Middle frontal gyrus (tissue), 1 donor: ENCODE data around the gene SRGAP3.

Experiments
- DNase-seq: peaks from one replicate; pipeline ENCODE4 v3.0.0-alpha.2; 2015; ENCODE audit warnings: low spot score; ENCODE audit errors: extremely low spot score

Gene SRGAP3

DNA sequence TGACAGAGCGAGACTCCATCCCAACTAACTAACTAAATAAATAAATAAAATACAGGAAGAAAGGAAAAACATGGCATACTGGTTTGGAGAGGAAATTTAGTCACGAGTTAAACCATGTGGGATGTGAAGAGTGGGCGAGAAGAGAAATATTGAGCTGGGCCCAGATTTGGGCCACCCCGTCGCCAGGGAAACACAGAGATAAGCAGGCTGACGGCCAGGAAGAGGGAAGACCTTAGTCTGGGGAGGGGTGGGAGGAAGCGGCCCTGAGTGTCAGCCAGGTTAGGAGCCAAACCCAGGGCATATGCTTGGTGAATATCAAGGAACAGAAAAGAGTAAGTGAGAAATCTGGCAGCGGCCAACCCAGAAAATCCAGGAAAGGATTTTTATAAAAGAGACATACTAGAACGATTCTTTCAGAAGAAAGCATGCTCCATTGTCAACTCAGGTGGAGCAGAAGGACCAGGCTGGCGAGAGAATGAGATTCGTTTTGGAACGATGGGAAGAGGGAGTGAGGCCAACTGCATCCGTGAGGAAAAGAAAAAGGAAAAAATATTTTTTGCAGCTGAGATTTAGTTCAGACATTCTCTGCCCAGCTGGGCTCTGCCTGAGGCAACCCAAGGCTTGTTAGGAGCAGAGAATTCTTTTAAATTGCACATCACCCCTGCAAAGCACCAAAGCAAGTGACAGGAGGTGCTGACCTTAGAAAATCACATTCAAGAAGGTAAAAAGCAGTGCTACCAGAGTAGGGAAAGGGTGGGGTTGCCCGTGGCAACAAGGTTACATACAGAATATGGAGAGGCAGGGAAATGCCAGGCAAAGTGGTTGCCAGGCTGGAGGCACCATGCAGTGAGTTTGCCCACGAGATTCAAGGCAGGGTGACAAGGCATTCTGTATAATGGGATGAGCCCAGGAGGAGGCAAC lies 226.9 kb downstream of the SRGAP3 start:
- DNase-seq = peak; percentile 24

DNA sequence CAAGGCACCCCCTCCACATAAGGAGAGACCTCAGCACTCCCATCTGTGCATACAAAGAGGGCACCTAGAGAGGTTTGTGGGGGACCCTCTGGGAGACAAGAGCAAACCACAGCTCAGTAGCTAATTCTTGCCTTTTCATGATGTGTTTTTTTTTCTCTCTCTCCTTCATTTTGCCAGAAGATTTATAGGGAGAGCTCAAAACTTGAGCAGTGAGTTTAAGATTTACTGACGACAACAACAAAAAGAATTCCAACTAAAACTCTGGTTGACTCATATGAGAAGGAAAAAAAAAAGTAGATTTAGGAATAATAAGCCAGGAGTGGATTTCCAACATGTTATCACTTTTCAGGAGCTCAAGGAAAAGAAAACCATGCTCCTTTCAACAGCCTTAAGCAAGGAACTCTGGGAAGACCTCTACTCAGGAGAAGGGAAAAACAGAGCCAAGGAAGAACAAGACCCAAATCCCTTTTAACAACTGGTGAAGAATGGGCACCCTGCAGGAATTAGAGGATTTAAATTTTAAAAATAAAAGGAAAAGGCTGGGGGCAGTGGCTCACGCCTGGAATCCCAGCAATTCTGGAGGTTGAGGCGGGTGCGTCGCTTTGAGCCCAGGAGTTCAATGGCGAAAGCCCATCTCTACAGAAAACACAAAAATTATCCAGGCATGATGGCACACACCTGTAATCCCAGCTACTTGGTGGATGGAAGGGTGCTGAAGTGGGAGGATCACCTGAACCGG lies 228.0 kb downstream of the SRGAP3 start:
- no peak for DNase-seq

DNA sequence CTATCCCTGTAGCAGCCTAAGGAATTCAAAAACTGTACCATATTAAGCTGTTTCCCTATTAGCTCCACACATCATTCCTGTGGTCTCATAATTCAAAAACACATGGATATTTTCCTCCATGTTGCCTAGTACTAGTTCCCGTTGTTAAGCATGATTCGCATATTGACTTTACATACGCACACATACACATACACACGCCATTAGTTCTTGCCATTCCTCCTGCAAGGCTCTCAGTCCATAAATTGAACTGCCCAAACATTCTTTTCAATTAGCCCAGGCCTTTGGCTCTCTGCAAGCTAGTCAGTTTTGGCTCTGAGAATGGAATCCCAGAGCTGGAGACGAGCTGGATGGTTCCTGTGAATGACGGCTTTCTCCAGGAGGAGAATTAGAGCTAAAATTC lies 229.0 kb downstream of the SRGAP3 start:
- no peak for DNase-seq

DNA sequence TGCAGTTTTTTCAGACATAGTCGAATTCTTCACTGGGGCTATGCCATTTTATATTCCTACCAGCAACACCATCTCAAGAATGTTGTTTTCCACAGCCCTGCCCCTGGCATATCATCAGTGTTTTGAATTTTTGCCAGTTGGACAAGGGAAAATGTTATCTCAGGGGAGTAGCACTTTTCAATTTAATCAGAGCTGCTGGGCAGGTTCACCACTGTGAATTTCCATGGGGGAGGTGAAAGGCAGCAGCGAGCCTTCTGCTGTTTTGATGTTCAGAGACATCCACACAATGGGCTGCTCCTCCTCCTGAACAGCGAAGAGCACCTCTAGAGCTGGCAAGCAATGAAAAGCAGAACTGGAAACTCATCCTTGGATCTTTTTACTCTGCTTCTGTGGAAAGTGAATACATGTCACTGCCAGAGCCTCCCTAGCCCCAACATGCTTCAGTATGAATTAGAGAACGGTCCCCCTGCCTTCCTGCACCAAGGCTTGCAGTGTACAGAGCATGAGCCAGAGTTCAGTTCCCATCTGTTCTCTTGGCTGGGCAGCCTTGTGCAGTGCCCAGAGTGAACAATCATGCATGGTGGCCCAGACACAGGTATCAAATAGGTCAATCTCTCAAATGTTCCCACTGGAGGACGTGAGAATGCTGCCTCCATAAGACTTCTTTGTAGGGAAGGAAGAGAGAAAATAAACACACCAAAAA lies 230.0 kb downstream of the SRGAP3 start:
- no peak for DNase-seq

DNA sequence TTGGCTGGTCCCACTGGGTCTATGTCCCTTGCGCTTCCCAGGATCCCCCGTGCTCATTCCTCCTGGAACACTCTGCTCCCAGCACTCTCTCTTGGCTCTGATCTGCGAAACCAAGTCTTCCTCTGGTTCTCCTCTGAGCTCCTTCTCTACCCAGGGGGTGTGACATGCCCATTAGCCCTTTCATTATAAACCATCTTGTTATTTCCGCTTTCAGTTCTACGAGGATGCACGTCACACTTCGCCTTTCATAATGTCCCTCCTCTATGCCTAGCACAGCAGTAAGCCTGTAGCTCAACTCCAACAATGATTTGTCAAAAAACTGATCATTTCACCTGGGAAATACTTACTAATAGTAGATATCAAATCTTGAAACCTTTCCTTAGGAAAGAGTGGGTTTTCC lies 234.2 kb downstream of the SRGAP3 start:
- DNase-seq = no peak

DNA sequence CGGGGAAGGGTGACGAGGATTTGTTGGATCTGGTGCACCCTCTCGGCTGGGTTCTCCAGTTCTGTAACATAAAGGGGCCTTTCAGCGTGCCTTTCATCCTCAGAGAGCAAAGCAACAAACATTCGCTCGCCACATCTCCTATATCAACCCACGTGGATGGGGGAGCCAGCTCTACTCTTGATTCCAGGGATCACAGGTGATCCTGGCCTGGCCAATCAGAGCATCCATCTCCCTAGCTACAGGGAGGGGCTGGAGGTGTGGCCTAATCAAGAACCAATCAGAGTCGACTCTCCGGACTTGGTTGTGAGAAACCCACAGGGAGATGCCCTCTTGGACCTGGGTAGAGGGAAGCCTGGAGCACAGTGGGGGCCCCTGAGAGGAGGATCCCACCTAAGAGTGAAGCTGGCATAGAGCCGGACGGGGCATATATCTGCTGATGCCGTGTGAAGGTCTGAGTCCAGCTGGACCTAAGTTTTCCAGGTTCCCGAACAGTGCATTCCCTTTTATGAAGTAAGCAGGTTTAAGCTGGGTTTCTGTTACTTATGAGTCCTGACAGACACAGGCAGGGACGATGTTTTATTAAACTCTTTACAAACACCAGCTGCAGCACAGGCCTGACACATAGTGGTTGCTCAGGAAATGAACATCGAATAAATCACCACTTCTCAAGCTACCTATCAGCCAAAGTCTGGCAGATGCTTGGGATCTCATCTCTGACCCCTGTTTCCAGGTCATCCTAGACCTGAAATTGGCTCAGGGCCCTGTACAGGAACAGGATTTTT lies 235.5 kb downstream of the SRGAP3 start:
- no peak for DNase-seq

DNA sequence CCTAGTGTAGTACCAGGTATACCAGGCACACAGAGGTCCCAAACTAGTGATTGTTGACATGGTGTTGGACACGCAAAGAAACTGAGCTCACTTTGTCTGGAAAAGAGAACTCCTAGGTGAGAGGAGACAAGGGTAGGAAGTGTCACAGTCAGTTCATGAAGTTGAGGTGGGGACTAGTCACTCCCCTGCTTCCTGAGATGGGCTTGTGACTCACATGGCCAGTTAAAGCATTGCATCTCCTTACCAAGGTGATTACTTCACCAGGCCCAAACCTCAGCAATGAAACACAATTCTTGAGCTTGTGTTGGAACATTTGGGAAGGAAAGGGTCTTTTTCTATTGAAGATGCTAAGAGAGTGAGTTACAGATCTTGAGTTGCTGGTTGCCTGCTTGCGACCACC lies 236.9 kb downstream of the SRGAP3 start:
- DNase-seq = no peak

DNA sequence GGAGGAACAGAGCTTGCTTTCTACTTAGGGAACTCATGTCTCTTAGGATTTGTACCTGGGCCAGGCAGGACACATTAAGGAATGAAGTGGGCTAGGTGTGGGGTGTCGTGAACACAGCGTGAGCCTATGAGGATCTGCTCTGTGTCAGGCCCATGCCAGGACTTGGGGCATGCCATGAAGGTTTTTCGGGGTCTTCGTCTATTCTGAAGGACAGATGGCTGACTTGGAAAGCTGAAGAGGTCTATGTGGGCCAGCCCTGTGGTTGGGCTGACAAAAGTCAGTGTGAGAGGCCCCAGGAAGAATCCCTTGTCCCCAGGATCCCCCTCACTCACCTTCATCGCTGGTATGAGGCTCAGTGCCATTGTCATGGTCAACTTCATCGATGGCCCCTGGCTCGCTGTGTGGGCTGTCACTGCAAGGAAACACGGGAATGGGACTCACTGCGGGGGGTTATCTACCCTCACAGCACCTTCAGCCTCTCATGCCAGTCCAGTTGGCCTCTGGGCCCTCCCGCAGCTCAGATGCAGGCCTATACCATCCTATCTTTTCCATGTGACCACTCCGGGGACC lies 239.4 kb downstream of the SRGAP3 start:
- DNase-seq = no peak

DNA sequence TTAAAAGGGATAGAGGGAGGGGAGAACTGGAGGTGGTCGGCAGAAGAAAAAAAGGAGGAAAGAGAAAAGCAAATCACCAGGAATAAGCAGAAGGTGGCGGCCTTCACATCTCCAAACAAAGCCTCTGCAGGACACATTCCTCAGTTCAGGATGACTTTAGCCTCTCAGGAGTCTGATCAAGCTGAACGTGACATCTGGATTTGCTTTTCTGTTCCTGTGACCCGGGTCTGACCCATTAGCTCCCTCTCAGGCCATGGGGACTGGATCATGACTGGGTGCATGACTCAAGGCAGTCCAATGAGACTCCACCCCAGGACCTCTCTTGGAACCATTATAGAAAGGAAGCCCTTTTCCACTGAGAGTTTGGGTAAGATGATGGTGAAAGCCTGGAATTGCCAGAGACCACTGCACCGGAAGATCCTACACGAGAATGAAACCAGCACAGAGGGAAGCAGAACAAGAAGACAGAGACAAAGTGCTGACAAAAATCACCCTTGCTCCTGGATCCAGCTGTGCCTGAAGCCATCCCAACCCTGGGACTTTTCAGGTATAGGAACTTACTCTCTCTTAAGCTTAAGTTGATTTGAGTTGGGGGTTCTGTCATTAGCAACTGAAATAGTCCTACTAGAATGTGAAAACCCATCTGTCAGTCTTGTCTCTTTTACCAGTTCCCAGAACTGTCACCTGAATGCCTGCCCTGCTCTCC lies 240.7 kb downstream of the SRGAP3 start:
- DNase-seq = no peak

DNA sequence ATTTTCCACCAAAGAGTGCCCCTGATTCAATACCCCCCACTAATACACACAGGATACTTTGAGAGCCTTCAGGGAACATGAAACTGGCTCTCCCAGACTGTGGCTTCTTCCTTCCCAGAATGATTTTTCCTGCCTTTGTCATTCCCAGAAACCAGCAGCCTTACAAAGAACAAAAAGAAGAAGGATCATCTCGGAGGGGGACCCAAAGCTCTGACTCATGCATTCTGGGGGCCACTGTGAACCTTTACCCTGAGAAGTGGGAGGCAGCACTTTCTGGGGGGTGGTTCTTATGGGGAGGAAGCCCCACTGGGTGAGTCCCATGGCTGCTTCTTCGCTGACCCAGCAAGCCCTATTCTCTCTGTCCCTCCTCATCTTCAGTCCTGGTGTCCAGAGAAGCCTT lies 241.5 kb downstream of the SRGAP3 start:
- no peak for DNase-seq

DNA sequence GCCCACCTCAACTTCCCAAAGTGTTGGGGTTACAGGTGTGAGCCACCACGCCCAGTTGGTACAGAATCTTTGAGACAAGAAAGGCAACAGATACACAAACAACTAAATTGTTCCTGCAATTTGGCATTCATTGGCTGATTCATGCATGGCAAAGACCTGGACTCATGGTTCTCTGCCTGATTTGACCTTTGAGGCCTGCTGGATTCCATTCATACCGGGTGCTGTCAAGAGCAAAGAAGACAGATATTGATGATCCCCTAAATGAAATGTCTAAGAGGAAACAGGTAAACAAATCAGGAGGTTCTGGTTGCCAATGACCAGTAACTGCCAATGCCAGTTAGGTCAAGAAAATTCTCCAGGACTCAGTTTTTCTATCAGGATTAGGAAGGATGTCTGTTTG lies 242.2 kb downstream of the SRGAP3 start:
- DNase-seq = no peak

DNA sequence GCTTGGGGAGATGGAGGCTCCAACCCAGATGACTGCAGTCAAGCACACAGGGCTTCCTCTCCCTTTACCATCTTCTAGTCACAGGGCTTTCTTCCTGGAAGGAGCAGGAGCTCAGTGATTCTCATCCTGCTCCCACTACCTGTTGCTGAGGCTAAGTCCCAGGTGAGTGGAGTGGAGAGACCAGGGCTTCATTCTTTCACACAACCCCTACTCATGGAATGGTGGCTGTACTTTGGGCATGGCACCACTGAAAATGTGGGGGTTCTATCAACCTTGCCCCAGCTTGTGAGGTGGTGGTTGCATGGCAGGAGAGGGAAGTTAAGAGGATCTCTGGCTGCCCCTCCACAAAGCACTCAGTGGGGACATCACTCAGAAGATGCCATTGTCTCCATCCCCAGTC lies 249.4 kb downstream of the SRGAP3 start:
- no peak for DNase-seq

DNA sequence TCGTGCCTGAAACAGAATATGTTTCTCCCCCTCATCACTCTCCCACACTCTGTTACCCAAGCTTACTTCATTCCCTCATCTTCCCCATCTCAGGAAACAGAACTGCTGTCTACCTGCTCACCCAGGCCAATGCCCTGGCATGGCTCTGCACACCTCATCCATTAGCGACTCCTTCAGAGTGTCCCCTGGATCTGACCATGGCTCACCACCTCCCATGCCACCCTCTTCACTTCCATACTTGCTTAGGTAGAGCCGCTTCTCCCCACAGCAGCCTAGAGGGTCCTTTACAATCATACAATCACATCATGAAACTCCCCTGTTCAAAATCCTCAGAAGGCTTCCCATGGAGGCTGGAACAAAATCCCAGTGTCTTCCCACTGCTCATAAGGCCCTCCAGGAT lies 252.3 kb downstream of the SRGAP3 start:
- DNase-seq = no peak

DNA sequence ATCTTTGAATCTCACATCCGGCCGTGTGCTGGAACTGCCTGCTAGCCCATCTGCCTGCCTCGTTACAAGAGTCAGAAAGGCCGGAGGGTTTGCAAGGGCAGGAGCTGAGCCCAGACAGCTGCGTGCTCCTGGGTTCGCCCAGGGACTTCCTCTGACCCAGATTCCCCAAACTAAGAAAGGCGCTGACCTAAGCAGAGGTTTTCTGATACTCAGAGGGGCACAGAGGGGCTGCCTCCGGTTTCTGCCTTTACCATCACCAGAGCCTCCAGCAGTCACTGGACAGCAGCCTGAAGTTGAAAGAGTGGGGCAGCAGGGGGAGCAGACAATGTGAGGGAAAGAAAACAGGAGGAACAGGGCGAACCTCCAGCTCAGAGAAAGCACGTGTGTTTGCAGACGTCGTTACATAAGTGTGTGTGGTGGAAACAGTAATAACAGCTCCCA lies 252.7 kb downstream of the SRGAP3 start:
- peak; percentile 36 for DNase-seq

DNA sequence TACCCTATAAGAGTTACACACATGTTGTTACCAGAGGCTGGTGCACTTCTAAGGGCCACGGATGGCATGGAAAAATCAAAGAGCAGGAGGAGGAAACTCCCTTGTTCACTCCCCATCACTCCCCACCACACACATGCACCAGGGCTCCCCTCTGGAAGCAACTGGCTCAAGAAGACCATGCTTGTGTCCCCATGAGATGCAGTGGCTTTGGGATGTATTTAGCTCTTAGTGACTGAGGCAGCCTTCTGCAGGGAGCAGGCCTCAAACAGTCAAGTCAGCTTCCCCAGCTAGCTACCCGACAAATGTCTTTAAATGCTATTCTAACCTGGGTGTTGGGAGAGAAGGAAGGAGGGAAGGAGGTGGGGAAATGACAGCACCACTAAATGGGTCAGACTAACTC lies 253.2 kb downstream of the SRGAP3 start:
- DNase-seq = peak; percentile 8

DNA sequence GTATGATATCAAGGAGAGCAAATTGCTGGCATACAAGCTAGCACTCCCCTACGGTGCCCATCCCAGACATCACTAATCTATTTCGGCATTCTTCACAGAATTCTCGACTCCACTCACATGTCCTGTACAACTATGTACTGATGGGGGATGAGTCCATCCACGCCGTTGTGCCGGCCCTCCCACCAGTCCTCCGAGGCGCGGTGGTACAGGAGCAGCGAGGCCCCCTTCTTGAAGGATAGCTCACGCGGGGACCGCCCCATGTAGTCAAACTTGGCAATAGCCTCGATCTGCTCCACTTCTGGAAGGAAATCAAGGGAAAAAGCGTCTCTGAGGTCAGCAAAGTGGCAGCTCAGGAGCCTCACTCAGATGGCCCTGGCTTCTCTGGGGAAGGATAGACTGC lies 255.2 kb downstream of the SRGAP3 start:
- DNase-seq = no peak

DNA sequence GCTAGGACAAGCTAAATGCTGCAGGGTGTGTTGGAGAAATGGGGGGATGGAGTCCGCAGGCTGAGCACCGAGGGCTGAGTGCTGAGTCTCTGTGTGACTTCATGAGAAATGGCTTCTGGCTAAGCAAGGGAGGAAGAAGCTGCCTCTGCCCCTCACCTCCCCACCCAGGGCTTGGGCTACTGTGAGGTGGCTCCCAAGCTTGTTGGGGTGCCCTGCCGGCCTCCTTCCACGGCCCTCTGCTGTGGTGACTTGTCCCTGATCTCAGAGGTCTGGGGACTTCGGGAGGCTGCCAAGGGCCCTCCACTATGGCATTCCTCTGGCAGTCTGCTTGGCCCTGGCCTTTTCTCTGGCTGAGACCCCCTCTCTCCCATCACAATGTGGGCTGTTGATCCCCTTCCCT lies 256.1 kb downstream of the SRGAP3 start:
- no peak for DNase-seq

DNA sequence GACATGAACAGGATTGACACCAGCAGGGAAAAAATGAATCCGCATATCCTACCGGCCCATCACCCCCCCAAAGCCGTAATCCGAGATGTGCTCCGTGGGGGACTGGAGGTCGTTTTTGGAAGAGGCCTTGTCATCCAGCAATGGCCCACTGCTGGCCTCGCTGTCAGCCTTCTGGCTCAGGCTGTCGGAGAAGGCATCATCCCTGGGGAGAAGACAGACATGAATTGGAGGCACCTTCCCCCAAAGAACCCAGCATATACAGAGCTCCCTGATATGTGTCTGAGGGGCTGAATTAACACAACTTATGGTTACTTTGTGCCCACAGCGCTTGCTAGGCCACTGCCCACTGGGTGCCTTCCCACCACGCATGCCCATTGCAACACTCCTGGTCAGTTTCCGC lies 256.6 kb downstream of the SRGAP3 start:
- no peak for DNase-seq

DNA sequence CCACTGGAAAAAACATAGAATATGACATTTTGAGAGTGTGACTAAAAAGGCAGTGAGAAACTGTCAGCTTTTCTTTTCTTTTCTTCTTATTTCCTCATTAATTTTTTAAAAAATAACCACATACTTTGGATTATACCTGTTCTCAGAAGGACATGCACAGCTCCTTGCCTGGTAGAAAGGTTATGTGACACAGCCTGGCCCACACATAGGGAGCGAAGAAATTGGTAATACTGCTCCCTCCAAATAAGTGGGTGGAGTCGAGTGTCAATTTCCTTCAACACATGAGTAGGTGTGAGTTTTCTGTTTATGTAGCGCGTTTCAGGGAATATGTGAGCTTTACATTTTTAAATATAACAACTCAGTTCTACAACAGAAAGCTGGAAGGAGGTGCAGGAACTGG lies 257.2 kb downstream of the SRGAP3 start:
- DNase-seq = no peak
